ENCODE measurements around the gene C17orf107. TPM values are rescaled to one million over a fixed set of nuclear protein-coding genes. Genes with fewer than 3 reads are reported as not detected.

The C17orf107 gene
- total RNA-seq, 1 donor from 2014 or later: 2.2 TPM

- H3K27ac ChIP-seq: peak overlapping the region; percentile 90
- H3K9me3 ChIP-seq: no peaks in the 10 kb centered on the region
- H3K4me1 ChIP-seq: peaks cover 49% of the 10 kb centered on the region
- ATAC-seq (no peak), DNase-seq (peak; percentile 70)
- no peaks in the 10 kb centered on the region for H3K27me3 ChIP-seq (ENCODE audit: low read depth)
- no peak for TF ChIP-seq CTCF (IDR thresholded peaks at IDR 0.05)
- H3K4me3 ChIP-seq: peak overlapping the region; percentile 97
- intact Hi-C loops (cut with DNase I): no loop called here
- H3K36me3 ChIP-seq: peaks cover 55% of the 10 kb centered on the region
Observed at GRCh38 chr17:4939546-4939795, 40.1 kb downstream of the C17orf107 start.

GRCh38 chr17:4939796-4940554 is 40.6 kb downstream of the C17orf107 start, which contains the start of the genes RNF167 and SLC25A11:
RNF167 (plus strand) TSS chr17:4940268; CDS start chr17:4940910, 642 bp downstream.
SLC25A11 (minus strand) TSS chr17:4940046; CDS start chr17:4939910, 136 bp downstream.
- no peak for TF ChIP-seq CTCF (IDR thresholded peaks at IDR 0.05)

GRCh38 chr17:4940555-4941318 is 41.4 kb downstream of the C17orf107 start:
- H3K4me3 ChIP-seq: peak overlapping the region; percentile 97
- peak overlapping the region; percentile 90 for H3K27ac ChIP-seq
- no peaks in the 10 kb centered on the region for H3K27me3 ChIP-seq (ENCODE audit: low read depth)
- DNase-seq: no peak
- no peak for TF ChIP-seq CTCF (IDR thresholded peaks at IDR 0.05)
- H3K36me3 ChIP-seq: peaks cover 67% of the 10 kb centered on the region
- ATAC-seq: peak; percentile 67 to 83
- H3K4me1 ChIP-seq: peaks cover 60% of the 10 kb centered on the region
- H3K9me3 ChIP-seq: no peaks in the 10 kb centered on the region
- intact Hi-C loops (cut with DNase I): no loop called here

More at GRCh38 chr17:4939796-4940554, 40.6 kb downstream of the C17orf107 start, which contains the start of the genes RNF167 and SLC25A11:
- peaks cover 60% of the 10 kb centered on the region for H3K36me3 ChIP-seq
- no peaks in the 10 kb centered on the region for H3K9me3 ChIP-seq
- H3K4me3 ChIP-seq: peak within 1 kb of the TSS; percentile 97
- ATAC-seq (peak; percentile 95 to 97), DNase-seq (peak; percentile 96)
- intact Hi-C loops (cut with DNase I): no loop called here
- peaks cover 52% of the 10 kb centered on the region for H3K4me1 ChIP-seq
- peak within 1 kb of the TSS; percentile 90 for H3K27ac ChIP-seq
- no peaks in the 10 kb centered on the region for H3K27me3 ChIP-seq (ENCODE audit: low read depth)

- intact Hi-C loops (cut with DNase I): no loop called here
- H3K9me3 ChIP-seq: no peaks in the 10 kb centered on the region
- no peak for DNase-seq
- peak overlapping the region; percentile 97 for H3K4me3 ChIP-seq
- peaks cover 65% of the 10 kb centered on the region for H3K4me1 ChIP-seq
- peaks cover 68% of the 10 kb centered on the region for H3K36me3 ChIP-seq
- TF ChIP-seq CTCF (IDR thresholded peaks at IDR 0.05): no peak
- ATAC-seq: no peak
- no peaks in the 10 kb centered on the region for H3K27me3 ChIP-seq (ENCODE audit: low read depth)
- H3K27ac ChIP-seq: peak overlapping the region; percentile 90
Observed at GRCh38 chr17:4941319-4941610, 41.9 kb downstream of the C17orf107 start.

GRCh38 chr17:4942760-4943508 is 43.6 kb downstream of the C17orf107 start:
- ATAC-seq (no peak), DNase-seq (no peak)
- intact Hi-C loops (cut with DNase I): no loop called here
- TF ChIP-seq CTCF (IDR thresholded peaks at IDR 0.05): no peak
- Histone ChIP-seq H3K36me3 (peaks cover 57% of the 10 kb centered on the region), H3K4me3 (no peak overlapping the region), H3K4me1 (peaks cover 67% of the 10 kb centered on the region), H3K27ac (no peak overlapping the region), H3K27me3 (ENCODE audit: low read depth) (no peaks in the 10 kb centered on the region), H3K9me3 (no peaks in the 10 kb centered on the region)

Data from lower lobe of right lung (tissue), 2 donors.